HG03378 (cell line): ENCODE data around the gene AHDC1.
"Not testable (repeated sequence)": the region's sequence is repeated elsewhere in the genome, so short reads cannot be mapped to it uniquely, and the experiment has no call there.

Source experiments
- ATAC-seq: cut with Tn5 transposase; IDR thresholded peaks from one replicate; pipeline ENCODE4 v1.9.1; 2021; ENCODE audit warnings: mild to moderate bottlenecking, moderate library complexity; ENCODE audit not compliant: unreplicated experiment

The AHDC1 gene

DNA sequence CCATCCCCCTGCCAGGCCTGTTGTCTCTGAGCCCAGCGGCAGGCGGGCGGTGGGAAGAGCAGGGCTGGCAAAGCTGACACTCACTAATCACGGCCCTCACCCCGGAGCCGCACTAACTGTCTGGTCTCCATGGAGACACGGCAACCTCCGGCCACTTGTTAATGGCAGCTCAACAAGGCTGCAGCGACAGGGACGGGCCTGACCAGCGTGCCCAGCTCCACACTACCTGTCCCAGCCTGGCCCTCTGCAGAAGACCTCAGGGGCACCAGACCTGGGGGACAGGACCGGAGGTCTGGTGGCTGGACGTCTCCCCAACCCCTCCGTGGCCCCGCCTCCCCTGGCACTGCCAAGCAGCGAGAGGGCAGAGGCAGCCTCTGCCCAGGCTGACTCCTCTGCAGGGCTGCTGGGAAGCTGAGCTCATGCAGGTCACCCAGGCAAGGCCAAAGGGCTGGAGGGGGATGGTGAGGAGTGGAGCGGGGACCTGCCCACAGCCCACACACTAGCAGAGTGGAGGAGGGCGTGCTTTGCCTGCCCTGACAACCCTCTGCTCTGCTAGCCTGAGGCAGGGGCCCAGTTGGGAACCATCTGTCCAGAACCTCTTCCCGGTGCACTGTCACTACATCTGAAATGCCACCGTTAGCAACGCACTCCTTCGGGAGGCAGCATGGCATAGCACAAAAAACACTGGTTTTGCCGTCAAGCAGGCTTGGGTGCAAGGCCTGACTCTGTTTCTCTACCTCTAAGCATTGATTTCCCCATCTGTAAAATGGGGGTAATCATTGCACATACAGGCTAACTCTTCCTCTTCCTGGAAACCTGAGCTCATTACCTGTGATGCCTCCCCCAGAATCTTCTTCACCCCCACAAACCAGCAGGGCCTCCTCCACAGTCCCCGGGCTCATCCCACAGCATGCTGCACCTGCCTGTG lies 84.3 kb downstream of the AHDC1 start:
- no peak for ATAC-seq

DNA sequence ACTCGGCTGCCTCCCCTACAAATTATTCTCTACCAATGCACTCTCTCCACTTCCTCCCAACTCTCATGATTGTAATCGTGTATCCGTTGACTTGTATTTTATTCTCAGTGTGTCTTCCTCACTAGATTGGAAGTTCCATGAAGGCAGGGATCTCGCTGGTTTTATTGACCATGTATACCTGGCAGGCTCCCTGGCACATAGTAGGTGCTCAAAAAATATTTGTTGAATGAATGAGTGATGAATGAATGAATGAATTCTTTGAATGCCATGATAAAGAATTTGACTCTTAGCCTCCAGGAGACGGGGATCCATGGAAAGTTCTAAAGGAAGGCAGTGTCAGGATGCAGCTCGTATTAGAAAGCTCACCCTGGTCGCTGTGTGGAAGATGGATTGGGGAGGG lies 85.1 kb downstream of the AHDC1 start:
- ATAC-seq: no peak

DNA sequence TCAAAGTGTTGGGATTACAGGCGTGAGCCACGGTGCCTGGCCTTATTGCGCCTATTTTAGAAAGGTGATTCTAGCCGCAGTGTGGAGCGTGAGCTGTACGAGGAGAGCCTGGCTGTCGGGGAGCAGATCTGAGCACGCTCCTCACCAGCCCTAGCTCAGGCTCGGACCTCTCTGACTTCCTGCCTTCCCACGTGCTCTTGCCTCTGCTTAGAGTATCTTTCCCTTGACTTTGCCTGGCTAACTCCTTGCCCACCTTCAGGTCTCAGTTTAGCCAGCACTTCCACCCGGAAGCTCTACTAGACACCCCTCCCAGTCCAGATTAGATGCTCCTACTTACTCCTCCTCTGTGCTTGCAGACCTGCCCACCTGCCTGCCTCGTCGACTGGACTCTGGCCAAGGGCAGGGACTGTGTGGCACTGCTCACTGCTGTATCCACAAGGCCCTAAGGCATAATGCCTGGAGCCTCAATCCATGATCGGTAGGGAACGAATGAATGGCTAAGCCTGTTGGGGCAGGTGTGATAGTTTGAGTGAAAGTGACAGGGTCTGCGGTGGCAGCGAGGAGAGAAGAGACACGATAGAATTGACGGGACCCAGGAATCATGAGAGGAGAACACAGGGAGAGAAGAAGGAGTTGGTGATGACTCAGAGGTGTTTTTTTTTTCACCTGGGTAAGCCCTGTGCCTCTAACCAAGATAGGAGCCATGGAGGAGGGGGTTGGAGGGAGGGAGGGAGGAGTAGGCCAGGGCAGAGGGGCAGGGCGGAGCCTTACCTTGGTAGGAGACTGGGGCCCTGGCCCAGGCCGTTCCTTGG lies 85.8 kb downstream of the AHDC1 start:
- ATAC-seq: no peak

DNA sequence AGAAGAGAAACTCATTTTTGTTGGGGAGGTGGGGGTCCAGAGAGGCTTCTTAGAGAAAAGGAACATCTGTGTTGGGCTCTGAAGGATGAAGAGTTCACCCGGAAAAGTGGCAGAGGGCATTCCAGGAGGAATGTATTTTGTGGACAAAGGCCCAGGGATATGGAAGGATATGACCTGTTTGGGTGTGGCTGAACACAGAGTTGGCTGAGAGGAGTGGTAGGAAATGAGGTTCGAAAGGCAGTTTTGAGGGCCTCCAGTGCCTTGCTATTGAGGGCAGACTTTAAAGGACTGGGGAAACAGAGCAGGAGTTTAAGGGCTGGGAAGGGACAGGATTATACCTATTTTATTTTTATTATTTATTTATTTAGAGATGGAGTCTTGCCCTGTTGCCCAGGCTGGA lies 86.6 kb downstream of the AHDC1 start:
- ATAC-seq: no peak

DNA sequence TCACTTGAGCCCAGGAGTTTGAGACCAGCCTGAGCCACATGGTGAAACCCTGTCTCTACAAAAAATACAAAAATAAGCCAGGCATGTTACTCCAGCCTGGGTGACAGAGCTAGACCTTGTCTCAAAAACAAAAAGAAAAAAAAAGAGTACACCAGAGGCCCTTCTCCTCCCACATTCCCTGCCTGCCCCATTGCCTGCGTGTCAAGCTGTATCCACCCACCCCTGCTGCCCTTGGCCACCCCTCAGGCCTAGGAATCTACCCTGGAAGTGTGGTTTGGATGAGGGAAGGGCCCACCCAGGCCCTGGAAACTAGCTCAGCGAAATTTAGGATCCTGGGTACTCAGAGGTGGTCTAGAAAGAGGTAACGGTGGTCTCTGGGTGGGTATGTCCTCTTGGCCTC lies 88.3 kb downstream of the AHDC1 start:
- no peak for ATAC-seq

DNA sequence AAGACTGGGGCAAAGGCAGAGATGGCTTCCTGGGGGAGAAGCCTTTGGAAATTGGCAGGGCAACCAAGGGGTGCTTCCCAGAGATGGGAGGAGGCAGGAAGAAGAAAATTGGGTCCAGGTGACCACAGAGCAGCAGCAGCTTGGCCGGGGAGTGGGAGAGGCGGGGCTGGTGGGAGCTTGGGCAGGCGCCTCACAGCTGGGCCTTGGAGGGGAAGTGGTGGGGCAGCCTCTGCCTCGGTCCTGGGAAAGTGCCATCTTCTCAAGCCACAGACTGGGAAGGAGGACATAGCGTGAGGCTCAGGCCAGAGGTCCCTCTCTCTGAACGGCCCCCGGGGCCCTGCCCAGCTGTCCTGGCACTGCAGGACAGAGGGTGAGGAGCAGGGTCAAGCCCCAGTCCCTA lies 90.0 kb downstream of the AHDC1 start:
- ATAC-seq: no peak

DNA sequence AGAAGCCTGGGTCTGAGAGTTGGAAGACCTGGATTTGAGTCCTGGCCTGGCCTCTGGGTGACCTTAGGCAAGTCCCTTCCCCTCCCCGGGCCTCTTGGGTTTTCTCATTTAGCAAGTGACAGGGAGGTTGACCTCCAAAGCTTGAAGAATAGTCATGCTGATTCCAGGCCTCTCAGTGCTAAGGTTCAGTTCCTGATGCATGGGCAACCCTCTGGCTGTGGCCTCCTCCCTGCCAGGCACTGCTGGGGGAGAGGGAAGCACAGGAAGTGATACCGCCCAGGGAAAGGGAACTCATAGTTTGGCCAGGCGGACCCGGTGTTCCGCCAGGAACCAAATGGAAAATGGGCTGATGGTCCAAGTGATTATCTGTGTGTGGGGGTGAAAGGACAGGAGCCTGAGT lies 90.4 kb downstream of the AHDC1 start:
- ATAC-seq: no peak

DNA sequence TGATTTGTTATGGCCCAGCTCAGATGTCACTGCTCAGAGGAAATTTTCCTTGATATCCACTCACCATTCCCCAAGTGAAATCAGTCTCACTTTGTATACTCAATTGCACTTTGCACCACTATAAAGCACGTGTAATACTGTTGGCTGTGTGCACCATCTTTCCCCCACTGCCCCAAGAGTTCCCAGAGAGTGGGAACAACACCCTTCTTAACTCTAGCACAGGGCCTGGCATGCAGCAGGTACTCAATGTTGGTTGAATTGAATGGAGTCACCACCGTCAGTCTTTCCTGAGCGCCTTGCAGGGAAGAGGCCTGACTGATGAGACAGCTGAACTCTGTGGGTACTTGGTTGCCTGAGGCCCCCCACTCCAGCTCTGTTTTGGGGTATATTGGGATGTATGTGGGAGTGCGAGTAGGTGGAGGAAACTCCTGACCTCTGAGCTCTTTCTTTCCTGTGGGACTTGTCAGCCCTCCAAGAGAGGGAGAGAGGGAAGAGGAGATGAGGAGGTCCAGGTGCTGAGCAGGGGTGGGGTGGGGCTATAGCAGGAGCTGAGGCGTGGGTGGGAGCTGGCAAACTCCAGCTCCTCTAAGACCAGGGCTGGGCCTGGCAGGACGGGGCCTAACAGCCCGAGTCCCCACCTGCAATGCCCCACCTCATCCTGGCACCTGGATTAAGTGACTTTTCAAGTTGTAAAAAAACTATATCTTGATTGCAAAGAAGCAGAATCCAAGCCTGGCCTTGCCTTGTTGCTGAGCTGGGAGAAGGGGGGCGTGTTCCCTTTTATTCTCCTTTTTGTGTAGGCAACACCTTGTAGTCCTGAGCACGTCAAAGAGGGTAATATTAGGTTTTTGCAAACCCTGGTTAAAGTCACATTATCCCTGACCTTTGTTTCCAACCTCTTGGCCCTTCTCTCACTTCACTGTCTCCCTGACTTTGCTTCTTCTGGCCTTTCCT lies 94.5 kb downstream of the AHDC1 start:
- ATAC-seq: no peak

DNA sequence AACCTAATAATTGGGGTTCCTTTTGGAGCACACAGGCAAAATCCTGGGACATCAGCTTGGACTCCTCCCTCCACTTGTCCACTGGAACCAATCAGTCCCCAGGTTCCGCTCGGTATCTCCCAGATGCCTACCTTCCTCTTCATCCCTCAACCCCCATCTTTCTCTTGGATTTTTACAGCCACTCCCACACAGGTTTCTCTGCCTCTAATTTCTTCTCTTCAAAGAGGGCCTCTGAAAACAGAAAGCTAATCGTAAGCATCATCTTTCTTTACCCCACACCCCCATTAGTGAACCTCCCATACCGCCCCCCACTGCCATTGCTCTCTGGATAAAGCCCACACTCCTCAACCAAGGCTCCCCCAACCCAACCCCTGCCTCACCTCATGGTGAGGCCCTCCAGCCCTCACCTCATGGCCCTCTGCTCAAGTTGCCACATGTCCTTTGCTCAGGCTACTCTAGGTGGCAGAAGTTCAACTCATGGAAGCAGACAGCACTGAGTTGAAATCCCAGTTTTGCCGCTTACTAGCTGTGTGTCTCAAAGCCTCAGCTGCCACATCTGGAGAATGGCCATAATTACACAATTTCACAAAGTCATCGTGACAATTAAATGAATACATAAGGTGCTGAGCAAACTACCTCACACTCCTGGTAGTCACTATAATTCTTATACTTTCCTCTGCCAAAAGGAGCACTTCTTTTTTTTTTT lies 95.8 kb downstream of the AHDC1 start:
- ATAC-seq: no peak

DNA sequence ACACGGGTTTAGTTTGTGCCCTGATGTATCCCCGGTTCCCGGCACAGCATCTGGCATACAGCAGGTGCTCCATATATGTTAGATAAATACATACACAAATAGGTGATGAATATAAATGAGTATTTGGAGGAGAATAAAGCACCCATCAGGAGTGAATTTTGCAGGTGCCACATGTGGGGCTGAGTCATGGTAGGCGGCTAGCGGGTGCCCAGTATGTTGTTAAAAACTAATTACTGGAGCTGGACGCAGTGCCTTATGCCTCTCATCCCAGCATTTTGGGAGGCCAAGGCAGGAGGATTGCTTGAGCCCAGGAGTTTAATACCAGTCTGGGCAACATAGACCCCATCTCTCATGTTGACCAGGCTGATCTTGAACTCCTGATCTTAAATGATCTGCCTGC lies 97.2 kb downstream of the AHDC1 start:
- no peak for ATAC-seq

DNA sequence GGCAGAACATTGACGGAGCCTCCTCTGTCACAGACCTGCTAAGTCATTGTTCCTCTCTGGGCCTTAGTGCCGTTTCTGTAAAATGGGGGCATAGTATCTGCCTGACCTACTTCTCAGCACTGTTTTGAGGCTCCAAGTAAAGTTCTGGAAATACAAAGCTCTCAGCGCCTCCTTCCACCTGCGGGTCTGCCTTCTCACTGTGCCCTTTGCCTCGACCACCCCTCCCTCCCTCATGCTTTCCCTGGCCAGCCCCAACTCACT lies 98.6 kb downstream of the AHDC1 start:
- no peak for ATAC-seq

DNA sequence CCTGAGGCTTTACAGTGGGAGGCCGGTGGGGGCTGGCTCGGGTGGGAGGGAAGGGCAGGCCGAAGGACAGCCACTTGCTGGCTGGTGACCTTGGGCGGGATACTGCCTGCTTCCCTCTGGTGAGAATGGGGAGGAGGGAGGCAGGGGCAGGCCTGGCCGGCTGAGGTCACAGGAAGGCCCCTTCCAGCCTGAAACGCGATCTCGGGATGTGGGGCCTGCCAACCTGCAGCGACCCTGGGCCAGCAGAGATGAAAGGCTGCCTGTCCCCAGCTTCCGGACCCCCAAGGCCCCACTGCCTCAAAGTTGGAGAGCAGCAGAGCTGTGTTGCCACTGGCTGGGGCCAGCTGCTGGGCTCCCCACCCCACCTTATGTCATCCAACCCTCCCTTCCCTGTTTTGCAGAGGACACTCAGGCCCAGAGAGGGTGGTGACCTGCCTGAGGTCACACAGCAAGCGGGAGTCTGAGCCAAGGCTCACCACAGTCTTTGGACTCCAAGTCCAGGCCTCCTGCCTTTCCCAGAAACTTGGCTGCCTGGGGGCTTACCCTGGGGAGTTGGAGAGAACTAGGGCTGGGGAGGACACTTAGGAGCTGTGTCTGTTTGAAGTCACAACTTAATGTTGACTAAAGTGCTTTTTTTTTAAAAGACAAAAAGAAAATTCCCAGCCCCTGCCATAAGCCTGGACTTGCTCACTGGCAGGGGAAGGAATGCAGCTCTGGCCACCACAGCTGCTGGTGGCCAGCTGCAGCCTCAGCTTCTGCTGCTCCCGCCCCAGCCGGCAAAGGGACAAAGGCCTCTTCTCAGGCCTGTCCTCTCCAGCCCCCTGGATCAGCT lies 99.1 kb downstream of the AHDC1 start:
- ATAC-seq: no peak

DNA sequence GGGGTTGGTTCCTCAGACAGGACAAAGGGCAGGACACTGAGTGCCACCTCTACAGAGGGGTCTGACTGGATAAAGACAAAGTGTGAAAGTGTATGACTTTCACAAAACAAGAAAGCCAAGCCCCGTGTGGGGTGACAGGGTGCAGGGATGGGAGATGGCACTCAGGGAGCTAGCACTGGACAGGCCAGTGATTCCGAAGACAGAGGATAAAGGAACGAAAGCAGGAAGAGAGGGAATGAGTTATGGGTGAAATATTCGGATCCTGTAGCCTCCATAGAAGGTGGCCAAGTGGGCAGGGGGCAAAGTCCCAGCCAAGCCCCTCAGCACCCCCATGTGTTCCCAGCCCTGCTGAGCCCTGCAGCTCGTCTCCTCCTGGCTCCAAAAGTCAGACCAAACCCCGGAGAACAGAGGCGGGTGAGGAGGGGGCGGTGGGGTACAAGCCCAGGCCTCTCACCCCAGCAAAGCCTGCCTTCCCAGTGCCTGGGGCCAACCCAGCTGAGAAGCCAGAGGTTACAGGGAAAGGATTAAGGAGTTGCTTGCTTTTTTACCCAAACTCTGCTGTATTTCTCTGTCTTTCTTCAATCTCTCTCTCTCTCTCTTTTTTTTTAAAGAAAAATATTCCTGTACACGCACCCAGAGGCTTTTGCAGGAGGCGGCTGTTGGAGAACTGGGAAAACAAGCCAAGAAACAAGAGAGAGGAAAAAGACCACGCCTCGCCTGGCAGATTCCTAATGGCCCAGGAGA lies 99.9 kb downstream of the AHDC1 start:
- ATAC-seq: no peak

DNA sequence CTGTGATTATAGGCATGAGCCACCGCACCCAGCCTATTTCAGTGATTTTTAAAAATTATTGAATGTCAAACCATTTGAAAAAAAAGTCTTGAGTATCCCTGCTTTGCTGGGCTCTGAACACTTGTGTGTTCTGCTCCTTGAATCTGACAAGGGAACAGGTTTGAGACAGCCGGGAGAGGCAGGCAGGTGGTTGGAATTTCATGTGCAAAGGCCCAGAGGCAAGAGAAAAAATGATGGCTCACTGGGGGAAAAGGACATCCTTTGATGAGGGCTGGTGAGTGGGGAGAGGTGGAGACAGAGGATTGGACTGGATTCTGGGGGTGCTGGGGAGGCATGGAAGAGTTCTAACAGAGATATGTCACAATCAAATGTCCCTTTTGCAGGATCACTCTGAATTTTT lies 100.9 kb downstream of the AHDC1 start:
- no peak for ATAC-seq

DNA sequence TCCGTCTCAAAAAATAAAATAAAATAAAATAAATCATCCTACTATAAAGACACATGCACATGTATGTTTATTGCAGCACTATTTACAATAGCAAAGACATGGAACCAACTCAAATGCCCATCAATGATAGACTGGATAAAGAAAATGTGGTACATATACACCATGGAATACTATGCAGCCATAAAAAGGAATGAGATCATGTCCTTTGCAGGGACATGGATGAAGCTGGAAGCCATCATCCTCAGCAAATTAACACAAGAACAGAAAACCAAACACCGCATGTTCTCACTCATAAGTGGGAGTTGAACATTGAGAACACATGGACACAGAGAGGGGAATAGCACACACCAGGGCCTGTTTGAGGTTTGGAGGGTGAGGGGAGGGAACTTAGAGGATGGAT lies 102.8 kb downstream of the AHDC1 start:
- ATAC-seq: not testable (repeated sequence)

DNA sequence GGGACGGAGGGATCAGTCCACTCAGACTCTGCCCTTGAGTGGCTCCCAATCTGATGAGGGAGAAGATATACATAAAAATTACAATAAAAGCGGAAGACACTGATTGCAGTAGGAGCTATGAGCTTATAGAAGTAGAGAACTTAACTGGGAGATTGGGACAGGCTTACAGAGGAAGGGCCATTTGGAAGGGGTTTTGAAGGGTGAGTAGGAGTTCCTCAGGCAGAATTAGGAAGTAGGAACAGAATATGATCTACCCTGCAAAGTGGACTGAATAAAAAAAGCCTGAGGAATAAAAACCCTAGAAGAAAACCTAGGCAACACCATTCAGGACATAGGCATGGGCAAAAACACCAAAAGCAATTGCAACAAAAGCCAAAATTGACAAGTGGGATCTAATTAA lies 104.8 kb downstream of the AHDC1 start:
- ATAC-seq: no peak

DNA sequence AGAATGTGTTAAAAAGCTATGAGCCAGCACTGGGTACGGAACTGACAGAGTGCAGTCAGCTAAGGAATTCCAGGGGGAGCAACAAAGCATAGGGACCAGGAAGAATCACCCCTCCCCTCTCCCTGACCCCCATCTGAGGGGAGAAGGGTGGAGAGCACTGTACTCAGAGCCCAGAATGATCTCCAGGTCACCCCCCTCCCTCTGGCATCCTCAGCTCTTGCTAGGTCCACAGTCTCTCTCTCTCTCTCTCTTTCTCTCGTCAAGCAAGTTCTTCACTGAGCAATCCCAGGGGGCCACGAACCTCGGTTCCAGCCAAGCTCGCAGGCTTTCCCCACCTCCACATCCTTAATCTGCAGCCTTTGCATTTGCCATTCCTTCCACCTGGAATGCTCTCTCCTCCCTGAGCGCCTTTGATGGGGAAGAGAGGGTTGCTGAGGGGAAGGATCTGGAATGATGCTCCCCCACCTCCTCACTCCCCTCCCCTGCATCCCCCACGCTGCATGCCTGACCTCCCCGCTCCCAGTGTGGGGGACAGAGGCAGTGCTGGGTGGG lies 107.3 kb downstream of the AHDC1 start:
- ATAC-seq: no peak

DNA sequence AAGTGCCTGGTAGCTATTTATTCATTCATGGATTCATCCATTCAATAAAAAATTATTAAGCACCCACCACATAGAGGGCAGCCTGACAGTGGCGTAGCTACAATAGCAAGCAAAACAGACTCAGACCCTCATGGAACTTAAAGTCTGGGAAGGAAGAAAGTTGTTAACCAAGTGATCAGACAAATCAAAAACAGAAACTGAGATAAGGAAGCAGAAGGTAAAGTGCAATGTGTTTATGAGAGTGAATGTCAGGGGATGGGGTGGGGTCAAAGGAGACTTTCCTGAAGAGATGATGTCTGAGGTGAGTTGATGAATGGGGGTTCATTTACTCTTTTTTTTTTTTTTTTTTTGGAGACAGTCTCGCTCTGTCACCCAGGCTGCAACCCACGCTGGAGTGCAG lies 111.1 kb downstream of the AHDC1 start:
- no peak for ATAC-seq
